GM12892 (cell line): ENCODE results near the gene C19orf12. TPM values are rescaled to one million over a fixed set of nuclear protein-coding genes. Genes with fewer than 3 reads are reported as not detected.
A peak's percentile ranks its signal among the peaks of the same experiment; 100 is the strongest.

Experiments used
- DNase-seq: peaks from one replicate; pipeline ENCODE4 v3.0.0; 2011; ENCODE audit not compliant: insufficient read length
- FAIRE-seq: peaks from 2 replicates; lab custom pipeline; 2011; peaks lifted over from hg19 to GRCh38; lab: Jason Lieb, UNC
- POLR2A ChIP-seq: IDR thresholded peaks from 2 replicates; pipeline ENCODE4 v1.6.1; 2011; ENCODE audit warnings: low read depth, low read length, control low read depth
- POLR2AphosphoS5 ChIP-seq: IDR thresholded peaks from 2 replicates; pipeline ENCODE4 v1.6.1; 2011; ENCODE audit warnings: low read depth, low read length, control low read depth
- TAF1 ChIP-seq: IDR thresholded peaks from 2 replicates; pipeline ENCODE4 v1.6.1; 2011; ENCODE audit warnings: low read depth, mild to moderate bottlenecking, control low read depth, low read length, borderline replicate concordance
- polyA plus RNA-seq: library from polyadenylated mRNA; unstranded; fragments of >200 nt; gene quantifications from one replicate; pipeline ENCODE4 v1.2.1, GENCODE V29; 2012; ENCODE audit warnings: missing spikeins, inconsistent platforms; ENCODE audit not compliant: missing spikeins

C19orf12 gene
- polyA plus RNA-seq: 13.4 TPM

GRCh38 chr19:29714953-29715700 is at the start of gene C19orf12:
TSS of gene C19orf12 (minus strand) at chr19:29715261. CDS start at chr19:29708413, 6,848 bp downstream.
- TF ChIP-seq TAF1: peak; percentile 50; the same call in 1 of the 2 replicates
- peak; percentile 74 for TF ChIP-seq POLR2AphosphoS5
- TF ChIP-seq POLR2A: peak; percentile 77; the same call in 1 of the 2 replicates
- DNase-seq: peak; percentile 65
- FAIRE-seq: peak; percentile 72

- DNase-seq: no peak
- TF ChIP-seq POLR2A (no peak), TAF1 (no peak), POLR2AphosphoS5 (no peak)
- no peak for FAIRE-seq
These were observed 49.3 kb upstream of the C19orf12 start for GRCh38 chr19:29764361-29764760.

GRCh38 chr19:29763196-29763595 is 48.1 kb upstream of the C19orf12 start:
- DNase-seq: no peak
- no peak for TF ChIP-seq POLR2A
- TF ChIP-seq TAF1: no peak
- no peak for TF ChIP-seq POLR2AphosphoS5
- FAIRE-seq: no peak

- TF ChIP-seq POLR2AphosphoS5: no peak
- DNase-seq: no peak
- FAIRE-seq: no peak
These were observed 46.6 kb upstream of the C19orf12 start for GRCh38 chr19:29761575-29762232.

- DNase-seq (no peak), FAIRE-seq (no peak)
- TF ChIP-seq POLR2A: no peak
- no peak for TF ChIP-seq TAF1
- TF ChIP-seq POLR2AphosphoS5: no peak
These were observed 45.9 kb upstream of the C19orf12 start for GRCh38 chr19:29760752-29761502.

GRCh38 chr19:29759359-29759758 is 44.3 kb upstream of the C19orf12 start:
- TF ChIP-seq TAF1: no peak
- TF ChIP-seq POLR2A: no peak
- TF ChIP-seq POLR2AphosphoS5: no peak
- FAIRE-seq (no peak), DNase-seq (no peak)

GRCh38 chr19:29758863-29759262 is 43.8 kb upstream of the C19orf12 start:
- no peak for DNase-seq
- TF ChIP-seq TAF1: no peak
- TF ChIP-seq POLR2AphosphoS5: no peak
- TF ChIP-seq POLR2A: no peak
- FAIRE-seq: no peak

- TF ChIP-seq POLR2AphosphoS5 (no peak), TAF1 (no peak), POLR2A (no peak)
- FAIRE-seq (no peak), DNase-seq (no peak)
These were observed 42.5 kb upstream of the C19orf12 start for GRCh38 chr19:29757551-29757950.

GRCh38 chr19:29753934-29754305 is 38.9 kb upstream of the C19orf12 start:
- TF ChIP-seq TAF1 (no peak), POLR2A (no peak), POLR2AphosphoS5 (no peak)
- DNase-seq: no peak
- FAIRE-seq: peak; percentile 21

- TF ChIP-seq POLR2A (no peak), POLR2AphosphoS5 (no peak), TAF1 (no peak)
- DNase-seq (no peak), FAIRE-seq (no peak)
These were observed 38.3 kb upstream of the C19orf12 start for GRCh38 chr19:29753190-29753933.

- FAIRE-seq (no peak), DNase-seq (no peak)
- TF ChIP-seq TAF1 (no peak), POLR2A (no peak), POLR2AphosphoS5 (no peak)
These were observed 37.5 kb upstream of the C19orf12 start for GRCh38 chr19:29752450-29753025.
